HG03175 (cell line): ENCODE measurements around the gene ETFB.

Experiments
- ATAC-seq: cut with Tn5 transposase; IDR thresholded peaks from one replicate; pipeline ENCODE4 v1.9.1; 2021; ENCODE audit warnings: mild to moderate bottlenecking, moderate library complexity; ENCODE audit not compliant: unreplicated experiment

Gene ETFB

DNA sequence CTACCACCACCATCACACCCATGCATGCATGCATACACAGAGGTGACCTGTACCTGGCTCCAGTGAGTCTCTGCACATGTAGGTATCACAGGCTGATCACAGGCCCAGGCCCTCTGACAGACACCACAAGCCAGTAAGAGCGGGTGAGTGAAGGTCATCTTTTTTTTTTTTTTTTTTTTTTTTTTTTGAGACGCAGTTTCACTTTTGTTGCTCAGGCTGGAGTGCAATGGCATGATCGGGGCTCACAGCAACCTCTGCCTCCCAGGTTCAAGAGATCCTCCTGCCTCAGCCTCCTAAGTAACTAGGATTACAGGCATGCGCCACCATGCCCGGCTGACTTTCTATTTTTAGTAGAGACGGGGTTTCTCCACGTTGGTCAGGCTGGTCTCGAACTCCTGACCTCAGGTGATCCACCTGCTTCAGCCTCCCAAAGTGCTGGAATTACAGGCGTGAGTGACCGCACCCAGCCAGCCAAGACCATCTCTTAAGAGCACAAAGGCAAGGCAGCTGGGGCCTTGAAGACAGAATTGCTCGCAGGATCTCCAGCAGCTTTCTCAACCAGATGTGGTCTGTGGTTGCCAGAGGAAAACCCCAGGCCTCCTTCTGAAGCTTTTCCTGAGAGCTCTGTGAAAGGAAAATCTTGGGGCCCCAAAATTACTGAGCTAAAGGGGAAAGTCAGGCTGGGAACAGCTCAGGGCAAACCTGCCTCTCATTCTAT is 9.5 kb upstream of the ETFB start:
- no peak for ATAC-seq

DNA sequence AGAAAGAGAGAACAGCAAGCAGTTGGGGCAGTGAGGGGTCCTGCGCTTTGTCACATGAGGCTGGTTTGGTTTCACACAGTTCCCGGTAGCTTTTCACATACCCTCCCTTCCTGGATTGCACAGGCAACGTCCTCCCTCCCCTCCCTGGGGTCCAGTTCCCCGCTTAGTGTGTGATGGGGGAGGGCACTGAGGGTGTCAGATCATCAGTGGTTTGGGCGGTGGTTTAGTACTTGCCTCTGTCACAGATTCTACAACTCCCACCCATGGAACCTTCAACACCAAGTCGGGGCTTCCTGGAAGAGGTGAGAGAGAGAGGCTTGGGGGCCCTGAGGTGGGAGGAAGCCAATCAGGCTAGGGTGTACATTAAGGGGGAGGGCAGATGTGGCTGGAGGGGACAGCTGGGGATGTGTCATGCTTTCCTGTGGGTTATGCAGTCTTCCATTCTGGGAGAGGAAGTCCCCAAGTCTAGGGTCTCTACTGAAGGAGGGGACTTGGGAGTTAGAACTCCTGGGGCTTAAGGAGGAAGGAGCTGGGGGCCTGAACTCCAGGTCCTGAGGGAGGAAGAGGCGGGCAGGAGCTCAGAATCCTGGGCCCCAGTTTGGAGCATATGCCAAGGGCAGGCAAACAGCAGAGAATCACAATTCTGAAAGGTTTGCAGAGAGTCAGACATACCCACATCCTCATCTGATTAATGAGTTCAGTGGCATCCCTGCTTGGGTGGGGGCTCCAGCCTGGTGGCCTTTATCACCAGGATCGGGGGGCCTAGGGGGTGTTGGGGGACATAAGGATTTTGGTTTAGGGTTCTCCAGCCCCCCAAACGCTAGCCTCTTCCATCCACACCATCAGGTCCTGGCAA is 6.7 kb upstream of the ETFB start, which contains the start of gene NKG7:
Gene NKG7, minus strand, starts transcription at position 6 of the 856 bp plus-strand sequence. CDS start 119 bp downstream, outside the sequence.
- ATAC-seq: no peak

- no peak for ATAC-seq
Measured at GRCh38 chr19:51372021-51372648, 5.9 kb upstream of the ETFB start.

DNA sequence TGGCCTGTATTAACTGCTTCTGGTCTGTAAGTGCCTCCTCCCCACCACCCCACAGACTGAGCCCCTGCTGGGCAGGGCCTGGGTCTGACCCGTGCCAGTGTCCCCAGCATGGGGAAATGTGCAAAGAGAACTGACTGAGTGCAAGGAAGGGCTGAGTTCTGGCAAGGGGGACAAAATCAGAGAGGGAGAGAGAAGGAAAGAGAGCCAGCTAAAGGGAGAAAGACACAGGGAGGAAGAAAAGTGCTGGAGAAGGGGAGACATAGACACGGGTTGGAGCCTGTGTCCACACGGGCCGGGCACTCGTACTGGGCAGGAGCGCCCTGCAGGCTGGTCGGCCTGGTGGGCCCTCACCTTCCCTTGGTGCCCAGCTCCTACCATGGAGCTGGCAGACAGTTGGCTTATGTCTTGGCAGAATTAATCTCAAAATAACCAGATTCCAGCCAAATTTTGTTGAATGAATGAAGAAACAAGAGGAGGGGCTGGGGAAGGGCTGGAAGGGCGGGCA is 5.0 kb upstream of the ETFB start:
- ATAC-seq: no peak

GRCh38 chr19:51370230-51370629 is 4.0 kb upstream of the ETFB start:
- no peak for ATAC-seq

DNA sequence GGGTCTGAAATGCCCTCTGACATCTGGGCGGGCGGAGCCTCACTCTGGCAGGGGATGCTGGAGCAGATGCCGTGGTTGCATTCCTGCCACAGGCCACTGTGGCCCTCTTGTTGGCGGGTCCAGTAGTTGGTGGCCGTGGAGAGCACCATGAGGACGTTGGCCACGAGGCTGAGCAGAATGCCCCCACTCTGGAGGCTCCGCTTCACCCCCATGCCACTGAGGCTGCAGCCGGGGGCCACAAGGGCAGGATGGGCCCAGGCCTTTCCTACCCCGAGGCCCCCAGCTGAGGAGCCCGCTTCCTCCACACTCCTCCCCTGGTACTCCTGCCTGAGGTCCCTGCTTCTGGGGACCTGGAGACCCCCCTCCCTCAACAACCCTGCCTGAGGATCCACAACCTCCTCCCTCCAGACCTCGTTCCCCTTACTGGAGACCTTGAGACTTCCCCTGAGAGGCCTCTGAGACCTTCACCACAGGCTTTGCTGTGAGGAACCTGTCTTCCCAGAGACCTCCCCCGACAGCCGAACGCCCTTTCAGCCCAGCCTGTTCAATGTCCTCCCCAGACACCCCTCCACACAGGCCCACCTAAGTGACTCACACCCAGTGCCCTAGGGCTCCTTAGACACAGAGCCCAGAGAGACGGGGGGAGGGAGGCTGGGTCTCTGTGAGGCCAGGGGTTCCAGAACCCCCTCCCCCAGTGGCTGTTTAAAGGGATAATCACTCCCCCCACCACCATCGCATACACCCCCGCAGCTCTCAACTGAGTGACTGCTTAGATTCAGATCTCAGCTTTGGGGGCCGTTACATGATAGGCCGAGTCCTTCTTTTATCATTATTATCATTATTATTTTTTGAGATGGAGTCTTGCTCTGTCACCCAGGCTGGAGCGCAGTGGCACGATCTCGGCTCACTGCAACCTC is 2.4 kb upstream of the ETFB start, which contains the start of gene CLDND2:
Gene CLDND2, minus strand, starts transcription at position 638 of the 917 bp plus-strand sequence. Its CDS starts 426 bp downstream, at position 212.
- ATAC-seq: no peak

GRCh38 chr19:51367565-51368365 is 1.6 kb upstream of the ETFB start:
- peak; percentile 74 for ATAC-seq

- ATAC-seq: no peak
Measured at GRCh38 chr19:51367255-51367564, 1.0 kb upstream of the ETFB start.

- ATAC-seq: peak; percentile 60
Measured at GRCh38 chr19:51366389-51367254, 434 bp upstream of the ETFB start.

GRCh38 chr19:51365211-51365964 is 800 bp downstream of the ETFB start:
- ATAC-seq: no peak

DNA sequence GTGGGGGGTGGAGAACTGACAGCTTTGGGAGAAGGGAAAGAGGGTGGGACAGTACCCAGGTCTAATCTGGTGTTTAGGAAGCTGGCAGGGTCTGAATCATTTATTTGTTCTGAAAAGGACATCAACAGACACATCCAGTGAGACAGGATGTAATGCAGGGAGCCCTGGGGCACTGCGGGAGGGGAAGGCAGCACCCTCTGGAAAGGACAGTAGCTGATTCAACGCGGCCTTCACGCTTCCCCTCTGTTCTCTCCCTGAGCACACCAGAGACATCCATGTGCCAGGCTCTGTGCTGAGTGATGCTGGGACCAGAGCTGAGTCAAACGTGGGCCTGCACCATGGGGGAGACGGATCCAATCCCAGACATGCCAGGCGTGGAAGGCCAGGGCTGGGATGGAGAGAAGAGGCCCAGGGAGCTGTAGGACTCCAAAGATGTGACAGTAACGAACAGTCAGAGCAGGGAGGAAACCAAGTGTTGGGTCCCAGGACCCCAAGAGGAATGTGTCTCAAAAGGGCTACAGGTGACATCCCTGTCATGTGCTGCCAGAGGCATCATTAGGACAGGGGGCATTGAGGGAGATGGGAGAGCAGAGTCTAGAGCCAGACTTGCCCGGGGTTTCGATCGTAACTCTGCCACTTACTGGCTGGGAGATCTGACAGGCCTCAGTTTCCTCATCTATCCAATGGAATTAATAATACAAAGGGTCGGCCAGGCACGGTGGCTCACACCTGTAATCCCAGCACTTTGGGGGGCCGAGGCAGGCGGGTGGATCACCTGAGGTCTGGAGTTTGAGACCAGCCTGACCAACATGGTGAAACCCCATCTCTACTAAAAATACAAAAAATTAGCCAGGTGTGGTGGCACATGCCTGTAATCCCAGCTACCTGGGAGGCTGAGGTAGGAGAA is 1.7 kb downstream of the ETFB start:
- ATAC-seq: no peak

DNA sequence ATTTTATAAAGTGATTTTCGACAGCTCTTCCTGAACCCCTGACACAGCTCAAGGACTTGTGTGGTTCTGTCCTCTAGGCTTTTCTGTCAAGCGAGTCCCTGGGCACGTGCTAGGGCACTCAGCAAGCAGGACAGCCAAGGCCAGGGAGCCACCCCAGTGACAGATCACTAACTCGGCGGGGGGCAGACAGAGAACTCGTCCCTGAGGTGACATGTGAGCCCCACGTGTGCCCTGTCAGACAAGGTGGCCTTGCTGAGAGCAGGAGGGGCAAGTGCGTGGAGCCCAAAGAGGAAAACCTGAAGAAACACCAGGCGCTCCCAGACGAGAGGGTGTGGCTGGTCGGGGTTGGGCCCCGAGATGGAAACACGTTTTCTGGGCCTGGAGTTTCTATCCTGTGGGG is 4.9 kb downstream of the ETFB start:
- ATAC-seq: no peak

DNA sequence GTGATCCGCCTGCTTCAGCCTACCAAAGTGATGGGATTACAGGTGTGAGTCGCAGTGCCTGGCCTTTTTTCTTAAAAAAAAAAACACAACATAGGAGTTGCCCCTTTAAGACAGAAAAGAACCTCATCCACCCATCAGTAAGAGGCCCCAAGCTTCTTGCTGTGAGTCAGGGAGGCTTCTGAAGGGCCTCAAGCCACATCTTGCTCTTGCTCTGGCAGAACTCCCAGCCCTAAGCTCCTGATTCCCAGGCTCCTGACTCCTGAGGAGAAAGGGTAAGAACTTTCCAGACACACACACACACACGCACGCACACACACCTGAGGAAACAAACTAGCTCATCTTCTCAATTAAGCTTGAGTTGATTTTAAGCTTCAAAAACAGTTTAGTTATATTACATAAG is 6.9 kb downstream of the ETFB start:
- no peak for ATAC-seq

GRCh38 chr19:51357952-51358351 is 8.2 kb downstream of the ETFB start:
- ATAC-seq: no peak

- no peak for ATAC-seq
Measured at GRCh38 chr19:51356159-51356801, 9.9 kb downstream of the ETFB start.

DNA sequence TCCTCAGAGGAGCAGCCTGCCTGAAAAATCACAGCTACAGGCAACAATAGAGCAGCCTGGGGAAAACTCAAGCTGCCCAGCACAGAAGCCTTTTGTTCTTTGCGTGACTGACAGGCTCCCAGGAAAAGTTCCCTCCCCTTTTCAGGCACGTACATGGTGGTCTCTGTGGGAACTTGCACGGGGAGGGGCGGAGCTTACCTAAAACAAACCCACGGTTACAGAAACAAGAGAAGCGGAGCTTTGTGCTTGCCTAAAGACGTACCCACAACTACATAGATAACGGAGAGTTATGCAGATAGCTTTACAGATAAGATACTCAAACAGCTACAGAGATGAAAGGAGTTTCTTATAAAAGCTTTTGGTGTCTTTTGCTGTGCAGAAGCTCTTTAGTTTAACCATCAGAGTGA is 11.4 kb downstream of the ETFB start:
- no peak for ATAC-seq
